NCI-H2107 treated with DMSO at 0.1 percent for 48 hours (cell line): ENCODE data around the gene CEP164.
"Not testable (repeated sequence)": the region's sequence is repeated elsewhere in the genome, so short reads cannot be mapped to it uniquely, and the experiment has no call there.

Experiments
- DNase-seq: peaks from one replicate; lab custom pipeline; 2025; ENCODE audit not compliant: unreplicated experiment; lab: John Stamatoyannopoulos, UW

CEP164 gene

GRCh38 chr11:117437041-117437790, 109.6 kb downstream of the CEP164 start:
- no peak for DNase-seq

- no peak for DNase-seq
Observed at GRCh38 chr11:117437791-117438130, 110.1 kb downstream of the CEP164 start.

- DNase-seq = no peak
Observed at GRCh38 chr11:117438371-117439000, 110.8 kb downstream of the CEP164 start.

GRCh38 chr11:117439256-117439655, 111.6 kb downstream of the CEP164 start:
- DNase-seq = no peak

GRCh38 chr11:117440258-117440657, 112.6 kb downstream of the CEP164 start:
- no peak for DNase-seq

- DNase-seq = no peak
Observed at GRCh38 chr11:117441146-117441975, 113.7 kb downstream of the CEP164 start.

- no peak for DNase-seq
Observed at GRCh38 chr11:117442049-117442868, 114.6 kb downstream of the CEP164 start.

GRCh38 chr11:117442869-117443239, 115.2 kb downstream of the CEP164 start:
- DNase-seq = no peak

GRCh38 chr11:117443266-117444186, 115.9 kb downstream of the CEP164 start:
- DNase-seq = peak; percentile 64

GRCh38 chr11:117444256-117444655, 116.6 kb downstream of the CEP164 start:
- no peak for DNase-seq

- no peak for DNase-seq
Observed at GRCh38 chr11:117444711-117445658, 117.3 kb downstream of the CEP164 start.

- no peak for DNase-seq
Observed at GRCh38 chr11:117449111-117449693, 121.5 kb downstream of the CEP164 start.

GRCh38 chr11:117453886-117454563, 126.4 kb downstream of the CEP164 start:
- DNase-seq = no peak

GRCh38 chr11:117454564-117454917, 126.9 kb downstream of the CEP164 start:
- DNase-seq = no peak

- DNase-seq = no peak
Observed at GRCh38 chr11:117456027-117456720, 128.5 kb downstream of the CEP164 start.

GRCh38 chr11:117456721-117457029, 129.0 kb downstream of the CEP164 start:
- not testable (repeated sequence) for DNase-seq

GRCh38 chr11:117457031-117457785, 129.6 kb downstream of the CEP164 start:
- peak; percentile 86 for DNase-seq
